ENCODE data around the gene AP3M1.

Gene AP3M1

GRCh38 chr10:74076961-74077360 is 73.7 kb downstream of the AP3M1 start:
- DNase-seq (ENCODE audit: low read depth): no peak
- H3K4me3 ChIP-seq (ENCODE audit: low read depth, low read length): no peak overlapping the region
- TF ChIP-seq CTCF (IDR thresholded peaks at IDR 0.05; ENCODE audit: control insufficient read depth, extremely low read depth, insufficient read depth): no peak

GRCh38 chr10:74075906-74076305 is 74.7 kb downstream of the AP3M1 start:
- no peak for TF ChIP-seq CTCF (IDR thresholded peaks at IDR 0.05; ENCODE audit: control insufficient read depth, extremely low read depth, insufficient read depth)
- DNase-seq (ENCODE audit: low read depth): no peak
- H3K4me3 ChIP-seq (ENCODE audit: low read depth, low read length): no peak overlapping the region

GRCh38 chr10:74072503-74072902 is 78.1 kb downstream of the AP3M1 start:
- no peak overlapping the region for H3K4me3 ChIP-seq (ENCODE audit: low read depth, low read length)
- DNase-seq (ENCODE audit: low read depth): peak; percentile 45
- TF ChIP-seq CTCF (IDR thresholded peaks at IDR 0.05; ENCODE audit: control insufficient read depth, extremely low read depth, insufficient read depth): no peak

- TF ChIP-seq CTCF (IDR thresholded peaks at IDR 0.05; ENCODE audit: control insufficient read depth, extremely low read depth, insufficient read depth): no peak
- no peak for DNase-seq (ENCODE audit: low read depth)
- no peak overlapping the region for H3K4me3 ChIP-seq (ENCODE audit: low read depth, low read length)
These were observed 79.5 kb downstream of the AP3M1 start for GRCh38 chr10:74071157-74071556.

Measured in LNCaP clone FGC (cell line).